Panc1 (cell line): ENCODE measurements around the gene ZNRF3.

Experiments used
- CTCF ChIP-seq: fragments of 450-650 bp; IDR thresholded peaks from 2 replicates; pipeline ENCODE4 v1.5.1; 2017; ENCODE audit warnings: mild to moderate bottlenecking
- REST ChIP-seq, 2 experiments: IDR thresholded peaks; 2 replicates each; pipeline ENCODE4 v1.6.1; 2011 to 2012; ENCODE audit warnings: low read depth in 2 of 2, control low read depth in 1 of 2, low read length in 1 of 2, mild to moderate bottlenecking in 1 of 2, moderate library complexity in 1 of 2; ENCODE audit not compliant: insufficient read depth in 1 of 2

GRCh38 chr22:28997342-28997741 lies 114.0 kb downstream of the ZNRF3 start:
- TF ChIP-seq CTCF (no peak), REST (IDR thresholded peaks at IDR 0.05; ENCODE audit: insufficient read depth in 1 of 2, low read depth in 2 of 2, low read length in 1 of 2) (no peak)
